GM18511 (cell line): Measurements from ENCODE around the gene SERTAD1.
"Not testable (repeated sequence)": the region's sequence is repeated elsewhere in the genome, so short reads cannot be mapped to it uniquely, and the experiment has no call there.

ENCODE experiments used
- ATAC-seq: cut with Tn5 transposase; IDR thresholded peaks from one replicate; pipeline ENCODE4 v1.9.1; 2021; ENCODE audit warnings: mild to moderate bottlenecking, moderate library complexity; ENCODE audit not compliant: unreplicated experiment

Gene SERTAD1

GRCh38 chr19:40422748-40423566 is 2.8 kb downstream of the SERTAD1 start:
- no peak for ATAC-seq

- ATAC-seq = no peak
These were observed 3.6 kb downstream of the SERTAD1 start for GRCh38 chr19:40421993-40422747.

GRCh38 chr19:40420766-40421765 is 4.7 kb downstream of the SERTAD1 start:
- peak; percentile 46 for ATAC-seq

- ATAC-seq = no peak
These were observed 5.4 kb downstream of the SERTAD1 start for GRCh38 chr19:40420451-40420765.

- no peak for ATAC-seq
These were observed 6.0 kb downstream of the SERTAD1 start for GRCh38 chr19:40419780-40420179.

GRCh38 chr19:40419066-40419612 is 6.7 kb downstream of the SERTAD1 start:
- ATAC-seq = no peak

GRCh38 chr19:40418040-40418439 is 7.8 kb downstream of the SERTAD1 start:
- no peak for ATAC-seq

- ATAC-seq = no peak
These were observed 8.2 kb downstream of the SERTAD1 start for GRCh38 chr19:40417643-40417981.

GRCh38 chr19:40416918-40417642 is 8.7 kb downstream of the SERTAD1 start:
- ATAC-seq = no peak

GRCh38 chr19:40415768-40416167 is 10.0 kb downstream of the SERTAD1 start:
- no peak for ATAC-seq

GRCh38 chr19:40414542-40415535 is 11.0 kb downstream of the SERTAD1 start:
- no peak for ATAC-seq

- no peak for ATAC-seq
These were observed 12.4 kb downstream of the SERTAD1 start, which contains the start of gene PRX for GRCh38 chr19:40413291-40413845. Gene PRX (minus strand): TSS chr19:40413378. CDS start chr19:40407932, 5,446 bp downstream.

- ATAC-seq = no peak
These were observed 12.9 kb downstream of the SERTAD1 start for GRCh38 chr19:40412866-40413265.

- ATAC-seq = no peak
These were observed 13.8 kb downstream of the SERTAD1 start for GRCh38 chr19:40411958-40412499.

- ATAC-seq = no peak
These were observed 14.5 kb downstream of the SERTAD1 start for GRCh38 chr19:40411125-40411842.

GRCh38 chr19:40410030-40410389 is 15.8 kb downstream of the SERTAD1 start:
- no peak for ATAC-seq

GRCh38 chr19:40408598-40408925 is 17.2 kb downstream of the SERTAD1 start:
- ATAC-seq = not testable (repeated sequence)
